Endothelial cell of umbilical vein (primary cell): ENCODE measurements around the gene STT3B. TPM values are rescaled to one million over a fixed set of nuclear protein-coding genes. Genes with fewer than 3 reads are reported as not detected.

ENCODE experiments used
- BruUV-seq: library from RNA; stranded (reverse); fragments of 400-500 nt; replicated peaks from 2 replicates; lab custom pipeline; 2021; lab: Mats Ljungman, UMichigan
- CTCF ChIA-PET: fragments of 300-600, 350-600 bp; sonication (Branson Sonifier 250); formaldehyde crosslinking; loops from one replicate; lab custom pipeline; 2021; ENCODE audit warnings: antibody characterized with exemption, inconsistent platforms; lab: Charles Lee
- POLR2A ChIA-PET: fragments of 300-600, 350-600 bp; sonication (Branson Sonifier 250); formaldehyde crosslinking; loops from one replicate; lab custom pipeline; 2021; ENCODE audit warnings: antibody characterized with exemption, inconsistent platforms; lab: Charles Lee
- DNase-seq: peaks from one replicate; pipeline ENCODE4 v3.0.0-alpha.2; 2011; ENCODE audit warnings: low read depth, low spot score
- FAIRE-seq: peaks from 2 replicates; lab custom pipeline; 2011; peaks lifted over from hg19 to GRCh38; lab: Jason Lieb, UNC
- H2AFZ ChIP-seq: 2 replicates; pipeline ENCODE4 v1.6.0; 2012; ENCODE audit warnings: low read depth, low read length, control low read depth, inconsistent platforms
- H3K27ac ChIP-seq: 2 replicates; pipeline ENCODE4 v1.5.1; 2011; ENCODE audit warnings: low read depth, mild to moderate bottlenecking, control low read depth, low read length, moderate library complexity; ENCODE audit not compliant: insufficient read depth
- H3K27me3 ChIP-seq, 2 experiments: 2 replicates each; pipeline versions ENCODE4 v1.6.0 to v1.6.1; 2011; ENCODE audit warnings: low read length in 2 of 2, mixed read lengths in 1 of 2; ENCODE audit not compliant: control insufficient read depth in 2 of 2, insufficient read depth in 2 of 2
- H3K36me3 ChIP-seq, 2 experiments: 2 replicates in 1 of 2; 3 replicates in 1 of 2; pipeline ENCODE4 v1.5.1; 2011; ENCODE audit warnings: low read length in 2 of 2, mild to moderate bottlenecking in 1 of 2, moderate library complexity in 1 of 2; ENCODE audit not compliant: control insufficient read depth in 2 of 2, insufficient read depth in 2 of 2; ENCODE audit errors: extremely low read depth in 1 of 2
- H3K4me1 ChIP-seq: 3 replicates; pipeline ENCODE4 v1.5.1; 2011; ENCODE audit warnings: mild to moderate bottlenecking, low read length; ENCODE audit not compliant: control insufficient read depth, insufficient read depth; ENCODE audit errors: extremely low read depth
- H3K4me2 ChIP-seq: 2 replicates; pipeline ENCODE4 v1.6.1; 2011; ENCODE audit warnings: low read length, control low read depth, mixed read lengths; ENCODE audit not compliant: insufficient read depth
- H3K4me3 ChIP-seq, 3 experiments: fragments of 200-600 bp in 1 of 3; sonication (generic), shearing (Covaris generic) in 1 of 3; replicated peaks in 1 of 3; 2 replicates each; pipeline ENCODE4 v1.5.1; 2011 to 2016; ENCODE audit warnings: control low read depth in 3 of 3, low read length in 3 of 3, mild to moderate bottlenecking in 2 of 3, inconsistent platforms in 1 of 3, low read depth in 1 of 3, moderate library complexity in 1 of 3; ENCODE audit not compliant: insufficient read depth in 1 of 3
- H3K79me2 ChIP-seq: 2 replicates; pipeline ENCODE4 v1.6.0; 2012; ENCODE audit warnings: low read length, inconsistent platforms; ENCODE audit not compliant: control insufficient read depth, insufficient read depth
- H3K9ac ChIP-seq: replicated peaks from 2 replicates; pipeline ENCODE3; 2011; ENCODE audit warnings: low read length, control low read depth; ENCODE audit not compliant: insufficient read depth; ENCODE audit errors: extremely low read depth
- H3K9me1 ChIP-seq: replicated peaks from 3 replicates; pipeline ENCODE4 v1.6.0; 2011; ENCODE audit warnings: mild to moderate bottlenecking, low read length; ENCODE audit not compliant: control insufficient read depth, insufficient read depth; ENCODE audit errors: extremely low read depth
- H3K9me3 ChIP-seq: replicated peaks from 2 replicates; pipeline ENCODE4 v1.5.1; 2012; ENCODE audit warnings: low read length, inconsistent platforms; ENCODE audit not compliant: control insufficient read depth, insufficient read depth
- H4K20me1 ChIP-seq: replicated peaks from 2 replicates; pipeline ENCODE3; 2011; ENCODE audit warnings: mild to moderate bottlenecking, low read length; ENCODE audit not compliant: control insufficient read depth, insufficient read depth; ENCODE audit errors: extremely low read depth
- EZH2 ChIP-seq: IDR thresholded peaks from 2 replicates; pipeline ENCODE4 v1.6.1; 2012; ENCODE audit warnings: borderline replicate concordance, low read depth, mild to moderate bottlenecking, moderate library complexity, low read length, inconsistent platforms; ENCODE audit not compliant: severe bottlenecking
- FOS ChIP-seq: IDR thresholded peaks from 2 replicates; pipeline ENCODE4 v1.6.1; 2011; ENCODE audit warnings: mild to moderate bottlenecking, low read length, moderate library complexity, borderline replicate concordance; ENCODE audit not compliant: insufficient read depth
- GATA2 ChIP-seq: IDR thresholded peaks from 2 replicates; pipeline ENCODE4 v1.7.0; 2011; ENCODE audit warnings: low read depth, mild to moderate bottlenecking, moderate library complexity, mixed read lengths, low read length; ENCODE audit not compliant: insufficient read length, insufficient read depth
- JUN ChIP-seq: IDR thresholded peaks from 2 replicates; pipeline ENCODE4 v1.6.1; 2011; ENCODE audit warnings: borderline replicate concordance, low read depth; ENCODE audit not compliant: insufficient read length, insufficient read depth
- MAX ChIP-seq: IDR thresholded peaks from 2 replicates; pipeline ENCODE4 v1.6.1; 2011; ENCODE audit not compliant: insufficient read depth, insufficient read length
- MYC ChIP-seq: IDR thresholded peaks from one replicate; pipeline ENCODE4 v1.6.1; 2011; ENCODE audit warnings: mild to moderate bottlenecking, low read depth, low read length
- POLR2A ChIP-seq: IDR thresholded peaks from 2 replicates; pipeline ENCODE4 v1.6.1; 2012; ENCODE audit warnings: low read depth, mild to moderate bottlenecking, control low read depth, low read length
- POLR2AphosphoS5 ChIP-seq: IDR thresholded peaks from 2 replicates; pipeline ENCODE4 v1.6.1; 2012; ENCODE audit warnings: low read depth, mild to moderate bottlenecking, control low read depth, low read length, moderate library complexity; ENCODE audit not compliant: insufficient read depth
- dilution Hi-C: fragments of 300-500 bp; cut with MboI; formaldehyde crosslinking; loops from one replicate; pipeline ENCODE4 v1.15.0; 2019; ENCODE audit warnings: low sequenced_read_pairs; ENCODE audit not compliant: extremely low pct_ligation_motif_present
- intact Hi-C: fragments of 100-400 bp; cut with micrococcal nuclease; formaldehyde crosslinking; loops from one replicate; pipeline ENCODE4 v1.10.0; 2022
- polyA plus RNA-seq, 4 experiments: library from polyadenylated mRNA; depleted of rRNA in 3 of 4; stranded (reverse) in 3 of 4; unstranded in 1 of 4; fragments of >200 nt; gene quantifications; 2 replicates each; pipeline versions ENCODE4 v1.2.1 to v1.2.3, GENCODE V29; 2011 to 2012; ENCODE audit warnings: missing spikeins in 1 of 4
- total RNA-seq: library from RNA; stranded (reverse); gene quantifications from 2 replicates; pipeline ENCODE4 v1.2.3, GENCODE V29; 2021
- TF ChIP-seq, protein P1 (sequence below), 2 donors: IDR thresholded peaks; 1 replicate in 1 of 2; 2 replicates in 1 of 2; pipeline ENCODE4 v1.5.1; 2011; ENCODE audit warnings: low read length in 2 of 2, mild to moderate bottlenecking in 2 of 2, moderate library complexity in 2 of 2, control low read depth in 1 of 2, inconsistent platforms in 1 of 2, low read depth in 1 of 2; ENCODE audit not compliant: insufficient read depth in 1 of 2; ENCODE audit errors: extremely low read depth in 1 of 2

Gene STT3B
- total and polyA plus RNA-seq, 2 donors (not counting 3 experiments of a cell fraction or from before 2014, with no cell fraction given): 56.4 to 113 TPM

- POLR2A ChIA-PET: no interaction called here
- dilution Hi-C loops: no loop called here
- Histone ChIP-seq H3K4me2 (no peak overlapping the region), H3K79me2 (peaks cover 95% of the 10 kb centered on the region), H3K27me3 (no peaks in the 10 kb centered on the region), H3K9me1 (no peaks in the 10 kb centered on the region), H3K9ac (no peak overlapping the region), H3K4me3 (no peak overlapping the region), H3K27ac (no peak overlapping the region), H2AFZ (no peak overlapping the region), H3K36me3 (no peaks in the 10 kb centered on the region), H4K20me1 (peaks cover 22% of the 10 kb centered on the region), H3K4me1 (no peaks in the 10 kb centered on the region), H3K9me3 (no peaks in the 10 kb centered on the region)
- CTCF ChIA-PET: interaction anchor here (0.6 to 1.1 kb wide), 2 partner anchors 22 to 24 kb away, joined by 3 to 4 read pairs; no protein-coding TSS in a partner anchor
- no peak for DNase-seq
- no peak for FAIRE-seq
- intact Hi-C loops: no loop called here
- no peak for TF ChIP-seq EZH2
- no peak for TF ChIP-seq GATA2
- no peak for TF ChIP-seq POLR2AphosphoS5
- TF ChIP-seq, protein P1, sequence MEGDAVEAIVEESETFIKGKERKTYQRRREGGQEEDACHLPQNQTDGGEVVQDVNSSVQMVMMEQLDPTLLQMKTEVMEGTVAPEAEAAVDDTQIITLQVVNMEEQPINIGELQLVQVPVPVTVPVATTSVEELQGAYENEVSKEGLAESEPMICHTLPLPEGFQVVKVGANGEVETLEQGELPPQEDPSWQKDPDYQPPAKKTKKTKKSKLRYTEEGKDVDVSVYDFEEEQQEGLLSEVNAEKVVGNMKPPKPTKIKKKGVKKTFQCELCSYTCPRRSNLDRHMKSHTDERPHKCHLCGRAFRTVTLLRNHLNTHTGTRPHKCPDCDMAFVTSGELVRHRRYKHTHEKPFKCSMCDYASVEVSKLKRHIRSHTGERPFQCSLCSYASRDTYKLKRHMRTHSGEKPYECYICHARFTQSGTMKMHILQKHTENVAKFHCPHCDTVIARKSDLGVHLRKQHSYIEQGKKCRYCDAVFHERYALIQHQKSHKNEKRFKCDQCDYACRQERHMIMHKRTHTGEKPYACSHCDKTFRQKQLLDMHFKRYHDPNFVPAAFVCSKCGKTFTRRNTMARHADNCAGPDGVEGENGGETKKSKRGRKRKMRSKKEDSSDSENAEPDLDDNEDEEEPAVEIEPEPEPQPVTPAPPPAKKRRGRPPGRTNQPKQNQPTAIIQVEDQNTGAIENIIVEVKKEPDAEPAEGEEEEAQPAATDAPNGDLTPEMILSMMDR (IDR thresholded peaks at IDR 0.05; ENCODE audit: extremely low read depth in 1 of 2, insufficient read depth in 1 of 2, low read depth in 1 of 2, low read length in 2 of 2): no peak
- no peak for TF ChIP-seq POLR2A
- TF ChIP-seq MYC: no peak
- TF ChIP-seq MAX: no peak
- TF ChIP-seq FOS: no peak
- TF ChIP-seq JUN: no peak
- no TSS peak for BruUV-seq
Observed at GRCh38 chr3:31555204-31555603, 22.5 kb downstream of the STT3B start.
